OCI-LY7 (cell line): ENCODE measurements around the gene PRDM10. TPM values are rescaled to one million over a fixed set of nuclear protein-coding genes. Genes with fewer than 3 reads are reported as not detected.

Experiments used
- BruUV-seq: library from RNA; stranded (reverse); fragments of 400-500 nt; replicated peaks from 2 replicates; lab custom pipeline; 2021; lab: Mats Ljungman, UMichigan
- CTCF ChIA-PET: fragments of 300-600 bp; sonication (Branson Sonifier 250); formaldehyde crosslinking; loops from one replicate; lab custom pipeline; 2022; ENCODE audit warnings: antibody characterized with exemption; ENCODE audit not compliant: unreplicated experiment; lab: Charles Lee
- POLR2A ChIA-PET: fragments of 300-600 bp; sonication (Branson Sonifier 250); formaldehyde crosslinking; loops from one replicate; lab custom pipeline; 2022; ENCODE audit warnings: antibody characterized with exemption; lab: Charles Lee
- DNase-seq: peaks from one replicate; pipeline ENCODE4 v3.0.0-alpha.2; 2015; ENCODE audit warnings: low spot score
- H2AFZ ChIP-seq: fragments of 200-600 bp; sonication (generic), shearing (Covaris generic); 2 replicates; pipeline ENCODE4 v1.6.1; 2014; ENCODE audit warnings: mild to moderate bottlenecking, antibody characterized with exemption, low read length, moderate library complexity
- H3K27ac ChIP-seq: fragments of 200-600 bp; sonication (generic); 2 replicates; pipeline ENCODE4 v1.5.1; 2014; ENCODE audit warnings: mixed run types, low read depth, mild to moderate bottlenecking, moderate library complexity, low read length, inconsistent platforms; ENCODE audit not compliant: poor library complexity, severe bottlenecking
- H3K36me3 ChIP-seq: fragments of 200-600 bp; sonication (generic); 2 replicates; pipeline ENCODE4 v1.6.1; 2014; ENCODE audit warnings: mild to moderate bottlenecking, antibody characterized with exemption, low read length, moderate library complexity, mixed read lengths; ENCODE audit not compliant: insufficient read depth
- H3K4me1 ChIP-seq: fragments of 200-600 bp; sonication (generic); 2 replicates; pipeline ENCODE4 v1.5.1; 2014; ENCODE audit warnings: mild to moderate bottlenecking, low read length; ENCODE audit not compliant: insufficient read depth, poor library complexity, severe bottlenecking
- H3K4me2 ChIP-seq: fragments of 200-600 bp; sonication (generic); 2 replicates; pipeline ENCODE4 v1.6.1; 2014; ENCODE audit warnings: mild to moderate bottlenecking, low read length
- H3K4me3 ChIP-seq: fragments of 200-600 bp; sonication (generic); 2 replicates; pipeline ENCODE4 v1.5.1; 2014; ENCODE audit warnings: mild to moderate bottlenecking, low read depth, low read length; ENCODE audit not compliant: poor library complexity, severe bottlenecking
- H3K79me2 ChIP-seq: fragments of 200-600 bp; sonication (generic); 2 replicates; pipeline ENCODE4 v1.6.1; 2016; ENCODE audit warnings: low read depth, mild to moderate bottlenecking, low read length, moderate library complexity, mixed read lengths; ENCODE audit not compliant: insufficient read depth
- H3K9me2 ChIP-seq: fragments of 200-600 bp; sonication (generic); 2 replicates; pipeline ENCODE4 v1.6.1; 2016; ENCODE audit warnings: mild to moderate bottlenecking, low read length, mixed read lengths; ENCODE audit not compliant: insufficient read depth
- H3K9me3 ChIP-seq: fragments of 200-600 bp; sonication (generic); 2 replicates; pipeline ENCODE4 v1.6.1; 2014; ENCODE audit warnings: mild to moderate bottlenecking, mixed run types, low read length, mixed read lengths
- H4K20me1 ChIP-seq: fragments of 200-600 bp; sonication (generic); 2 replicates; pipeline ENCODE4 v1.6.1; 2014; ENCODE audit warnings: mild to moderate bottlenecking, antibody characterized with exemption, low read length, moderate library complexity, mixed read lengths; ENCODE audit not compliant: insufficient read depth
- CTCF ChIP-seq: fragments of 200-600 bp; sonication (generic); conservative IDR thresholded peaks from 2 replicates; pipeline ENCODE4 v1.5.1; 2014; ENCODE audit warnings: mild to moderate bottlenecking, antibody characterized with exemption, low read length, moderate library complexity, mixed read lengths
- EZH2phosphoT487 ChIP-seq: fragments of 200-600 bp; sonication (generic); IDR thresholded peaks from 2 replicates; pipeline ENCODE4 v1.6.1; 2018; ENCODE audit warnings: low read depth, borderline replicate concordance, mild to moderate bottlenecking, mixed run types, antibody characterized with exemption, low read length, moderate library complexity, mixed read lengths
- intact Hi-C: fragments of 100-400 bp; cut with micrococcal nuclease; formaldehyde crosslinking; loops from one replicate; pipeline ENCODE4 v1.10.0; 2022; ENCODE audit not compliant: unreplicated experiment
- total RNA-seq, 2 experiments: library from RNA; depleted of rRNA in 1 of 2; stranded (reverse); fragments of >200 nt in 1 of 2; shearing (Covaris generic) in 1 of 2; gene quantifications; 2 replicates each; pipeline ENCODE4 v1.2.3, GENCODE V29; 2014 to 2022

The PRDM10 gene
- total RNA-seq, 2 experiments from 2014 or later: 29.8 to 60.6 TPM

GRCh38 chr11:130002846-130003716 lies 446 bp upstream of the PRDM10 start:
- no peak; the same call in 1 of the 2 replicates for TF ChIP-seq CTCF
- TF ChIP-seq EZH2phosphoT487: no peak
- Histone ChIP-seq H2AFZ (peak overlapping the region; percentile 75), H3K9me2 (no peaks in the 10 kb centered on the region), H3K4me3 (peak overlapping the region; percentile 91), H3K27ac (peak overlapping the region; percentile 89), H3K79me2 (peaks cover 23% of the 10 kb centered on the region), H3K9me3 (no peaks in the 10 kb centered on the region), H3K4me2 (peak overlapping the region; percentile 72), H4K20me1 (no peaks in the 10 kb centered on the region), H3K36me3 (no peaks in the 10 kb centered on the region), H3K4me1 (peaks cover 67% of the 10 kb centered on the region)
- POLR2A ChIA-PET: interaction anchor here (0.5 to 6.5 kb wide), 48 partner anchors 10 to 388 kb away, joined by 3 to 89 read pairs (median 5); partner anchors contain the start of gene APLP2
- CTCF ChIA-PET: interaction anchor here (0.6 to 2.3 kb wide), 10 partner anchors 11 to 129 kb away, joined by 3 to 12 read pairs (median 6); no protein-coding TSS in a partner anchor
- TSS peak; percentile 94 for BruUV-seq
- DNase-seq: peak; percentile 99
- intact Hi-C loops: loop anchor here (1.0 to 10.0 kb wide), 6 partner anchors 30 to 312 kb away; partner anchors contain the start of gene ZBTB44

- Histone ChIP-seq H3K4me2 (peak overlapping the region; percentile 98), H2AFZ (0 out of 2 replicates have a peak overlapping the region, but pooled peaks have one; percentile 75), H3K4me1 (peaks cover 74% of the 10 kb centered on the region), H3K79me2 (peaks cover 23% of the 10 kb centered on the region), H4K20me1 (no peaks in the 10 kb centered on the region), H3K9me3 (no peaks in the 10 kb centered on the region), H3K36me3 (peaks cover 6% of the 10 kb centered on the region), H3K9me2 (no peaks in the 10 kb centered on the region), H3K27ac (peak overlapping the region; percentile 89), H3K4me3 (peak overlapping the region; percentile 91)
- no TSS peak for BruUV-seq
- no peak for TF ChIP-seq EZH2phosphoT487
- no peak for TF ChIP-seq CTCF
- DNase-seq: peak; percentile 63
- ChIA-PET CTCF (interaction anchor here (1.1 kb wide), 1 partner anchor 28 kb away, joined by 3 read pairs; no protein-coding TSS in a partner anchor), POLR2A (interaction anchor here (0.6 to 6.5 kb wide), 23 partner anchors 9 to 152 kb away, joined by 3 to 89 read pairs (median 5); partner anchors contain the start of gene APLP2)
- intact Hi-C loops: loop anchor here (2.0 to 10.0 kb wide), 3 partner anchors 29 to 313 kb away; partner anchors contain the start of gene ZBTB44
Measured at GRCh38 chr11:130001461-130002351, 929 bp downstream of the PRDM10 start.
